Smooth muscle cell (in vitro differentiated cells): Measurements from ENCODE around the gene TFIP11. TPM values are rescaled to one million over a fixed set of nuclear protein-coding genes. Genes with fewer than 3 reads are reported as not detected.

ENCODE experiments used
- DNase-seq: peaks from one replicate; lab custom pipeline; 2025; ENCODE audit not compliant: unreplicated experiment; lab: John Stamatoyannopoulos, UW
- H2AFZ ChIP-seq: fragments of 200-600 bp; sonication (generic); 2 replicates; pipeline ENCODE4 v1.6.0; 2016; ENCODE audit warnings: antibody characterized with exemption, low read depth, mild to moderate bottlenecking
- H3F3A ChIP-seq: fragments of 200-600 bp; sonication (generic); 2 replicates; pipeline ENCODE4 v1.6.0; 2017; ENCODE audit warnings: antibody characterized with exemption, low read depth
- H3K27ac ChIP-seq: fragments of 200-600 bp; sonication (generic); 2 replicates; pipeline ENCODE4 v1.5.1; 2016; ENCODE audit warnings: low read depth, mild to moderate bottlenecking
- H3K27me3 ChIP-seq: fragments of 200-600 bp; sonication (generic); 2 replicates; pipeline ENCODE4 v1.6.1; 2016; ENCODE audit warnings: low read depth, mild to moderate bottlenecking
- H3K36me3 ChIP-seq: fragments of 200-600 bp; sonication (generic); 2 replicates; pipeline ENCODE4 v1.5.1; 2016; ENCODE audit warnings: low read depth
- H3K4me1 ChIP-seq: fragments of 200-600 bp; sonication (generic); 2 replicates; pipeline ENCODE4 v1.5.1; 2016; ENCODE audit warnings: low read depth
- H3K4me2 ChIP-seq: fragments of 200-600 bp; sonication (generic); 2 replicates; pipeline ENCODE4 v1.6.0; 2016; ENCODE audit warnings: mild to moderate bottlenecking
- H3K4me3 ChIP-seq: fragments of 200-600 bp; sonication (generic); 2 replicates; pipeline ENCODE4 v1.5.1; 2016; ENCODE audit warnings: mild to moderate bottlenecking
- H3K79me2 ChIP-seq: fragments of 200-600 bp; sonication (generic); 2 replicates; pipeline ENCODE4 v1.6.0; 2016; ENCODE audit warnings: low read depth, mild to moderate bottlenecking
- H3K9ac ChIP-seq: fragments of 200-600 bp; sonication (generic); 2 replicates; pipeline ENCODE4 v1.6.0; 2016; ENCODE audit warnings: low read depth
- H3K9me3 ChIP-seq: fragments of 200-600 bp; sonication (generic); replicated peaks from 2 replicates; pipeline ENCODE4 v1.5.1; 2016; ENCODE audit warnings: low read depth
- H4K20me1 ChIP-seq: fragments of 200-600 bp; sonication (generic); 2 replicates; pipeline ENCODE4 v1.6.0; 2016; ENCODE audit warnings: low read depth
- whole genome bisulfite sequencing: methylation state at CpG from one replicate; pipeline ENCODE4 v1.1.7; 2016; ENCODE audit warnings: low lambda C conversion rate; 5-methylcytosine and 5-hydroxymethylcytosine counted together
- polyA plus RNA-seq: library from polyadenylated mRNA; unstranded; fragments of >200 nt; fragmentation: Nextera tagmentation; extraction: Ambion mirVana; gene quantifications from 2 replicates; pipeline ENCODE4 v1.2.1, GENCODE V29; 2016
- total RNA-seq: library from RNA; depleted of rRNA; stranded (reverse); fragments of >200 nt; gene quantifications from 2 replicates; pipeline ENCODE4 v1.2.3, GENCODE V29; 2014
- TF ChIP-seq, protein P1 (sequence below): fragments of 200-600 bp; sonication (generic); IDR thresholded peaks from 2 replicates; pipeline ENCODE4 v1.5.1; 2017; ENCODE audit warnings: borderline replicate concordance, mild to moderate bottlenecking, antibody characterized with exemption; ENCODE audit not compliant: insufficient read depth, poor library complexity, severe bottlenecking

Gene TFIP11
- total and polyA plus RNA-seq, 2 experiments from 2014 or later, result 22.5 to 25.7 TPM

GRCh38 chr22:26522592-26522991, 10.3 kb upstream of the TFIP11 start:
- no peak overlapping the region for H3K4me2 ChIP-seq
- no peak overlapping the region for H3K4me3 ChIP-seq
- no peaks in the 10 kb centered on the region for H3K4me1 ChIP-seq
- peaks cover 11% of the 10 kb centered on the region for H3K36me3 ChIP-seq
- no peaks in the 10 kb centered on the region for H3F3A ChIP-seq
- H3K27ac ChIP-seq, result no peak overlapping the region
- H3K9ac ChIP-seq, result no peak overlapping the region
- no peak for DNase-seq
- TF ChIP-seq, protein P1, sequence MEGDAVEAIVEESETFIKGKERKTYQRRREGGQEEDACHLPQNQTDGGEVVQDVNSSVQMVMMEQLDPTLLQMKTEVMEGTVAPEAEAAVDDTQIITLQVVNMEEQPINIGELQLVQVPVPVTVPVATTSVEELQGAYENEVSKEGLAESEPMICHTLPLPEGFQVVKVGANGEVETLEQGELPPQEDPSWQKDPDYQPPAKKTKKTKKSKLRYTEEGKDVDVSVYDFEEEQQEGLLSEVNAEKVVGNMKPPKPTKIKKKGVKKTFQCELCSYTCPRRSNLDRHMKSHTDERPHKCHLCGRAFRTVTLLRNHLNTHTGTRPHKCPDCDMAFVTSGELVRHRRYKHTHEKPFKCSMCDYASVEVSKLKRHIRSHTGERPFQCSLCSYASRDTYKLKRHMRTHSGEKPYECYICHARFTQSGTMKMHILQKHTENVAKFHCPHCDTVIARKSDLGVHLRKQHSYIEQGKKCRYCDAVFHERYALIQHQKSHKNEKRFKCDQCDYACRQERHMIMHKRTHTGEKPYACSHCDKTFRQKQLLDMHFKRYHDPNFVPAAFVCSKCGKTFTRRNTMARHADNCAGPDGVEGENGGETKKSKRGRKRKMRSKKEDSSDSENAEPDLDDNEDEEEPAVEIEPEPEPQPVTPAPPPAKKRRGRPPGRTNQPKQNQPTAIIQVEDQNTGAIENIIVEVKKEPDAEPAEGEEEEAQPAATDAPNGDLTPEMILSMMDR, result no peak
- WGBS, result 97% methylated on average over 4 of the region's 4 CpGs
- H2AFZ ChIP-seq, result no peak overlapping the region
- H3K9me3 ChIP-seq, result no peaks in the 10 kb centered on the region
- no peaks in the 10 kb centered on the region for H3K79me2 ChIP-seq
- no peaks in the 10 kb centered on the region for H4K20me1 ChIP-seq
- H3K27me3 ChIP-seq, result no peaks in the 10 kb centered on the region

GRCh38 chr22:26522012-26522411, 9.7 kb upstream of the TFIP11 start:
- H3K27me3 ChIP-seq, result no peaks in the 10 kb centered on the region
- no peaks in the 10 kb centered on the region for H3K79me2 ChIP-seq
- H3K27ac ChIP-seq, result no peak overlapping the region
- no peak overlapping the region for H3K4me2 ChIP-seq
- no peaks in the 10 kb centered on the region for H3F3A ChIP-seq
- no peaks in the 10 kb centered on the region for H3K9me3 ChIP-seq
- 100% methylated on average over 2 of the region's 2 CpGs for WGBS
- peaks cover 11% of the 10 kb centered on the region for H3K36me3 ChIP-seq
- TF ChIP-seq, protein P1, result no peak
- no peak overlapping the region for H3K9ac ChIP-seq
- H4K20me1 ChIP-seq, result no peaks in the 10 kb centered on the region
- no peak for DNase-seq
- H2AFZ ChIP-seq, result no peak overlapping the region
- H3K4me3 ChIP-seq, result no peak overlapping the region
- H3K4me1 ChIP-seq, result no peaks in the 10 kb centered on the region

GRCh38 chr22:26517429-26517828, 5.2 kb upstream of the TFIP11 start:
- no peaks in the 10 kb centered on the region for H3K36me3 ChIP-seq
- H3K27me3 ChIP-seq, result no peaks in the 10 kb centered on the region
- no peak overlapping the region for H2AFZ ChIP-seq
- H3K27ac ChIP-seq, result no peak overlapping the region
- no peak overlapping the region for H3K4me3 ChIP-seq
- H3F3A ChIP-seq, result no peaks in the 10 kb centered on the region
- no peak for DNase-seq
- H3K4me2 ChIP-seq, result no peak overlapping the region
- H4K20me1 ChIP-seq, result no peaks in the 10 kb centered on the region
- H3K9ac ChIP-seq, result no peak overlapping the region
- TF ChIP-seq, protein P1, result no peak
- no peaks in the 10 kb centered on the region for H3K9me3 ChIP-seq
- 96% methylated on average over 5 of the region's 5 CpGs for WGBS
- no peaks in the 10 kb centered on the region for H3K79me2 ChIP-seq
- H3K4me1 ChIP-seq, result peaks cover 6% of the 10 kb centered on the region

- TF ChIP-seq, protein P1, result no peak
- Histone ChIP-seq H3K4me2 (no peak overlapping the region), H3K36me3 (no peaks in the 10 kb centered on the region), H2AFZ (no peak overlapping the region), H3K9me3 (no peaks in the 10 kb centered on the region), H3F3A (no peaks in the 10 kb centered on the region), H3K4me3 (no peak overlapping the region), H3K79me2 (peaks cover 7% of the 10 kb centered on the region), H3K27me3 (no peaks in the 10 kb centered on the region), H3K27ac (no peak overlapping the region), H3K4me1 (peaks cover 8% of the 10 kb centered on the region), H4K20me1 (no peaks in the 10 kb centered on the region), H3K9ac (no peak overlapping the region)
- WGBS, result 93% methylated on average over 1 of the region's 1 CpG
- no peak for DNase-seq
Measured at GRCh38 chr22:26516503-26516902, 4.2 kb upstream of the TFIP11 start.
